Lung (tissue), 12 donors: Measurements from ENCODE around the gene MEIS2. TPM values are rescaled to one million over a fixed set of nuclear protein-coding genes. Genes with fewer than 3 reads are reported as not detected.

ENCODE experiments used
- ATAC-seq: fragments of 200-7000 bp; cut with Tn5 transposase; one replicate; pipeline ENCODE4 v1.9.1; 2020; ENCODE audit warnings: moderate number of reproducible peaks; ENCODE audit not compliant: insufficient read depth, low FRiP score
- DNase-seq, 3 donors: peaks; one replicate each; pipeline ENCODE4 v3.0.0-alpha.2; 2013 to 2017
- H3K27ac ChIP-seq, 2 donors: one replicate each; pipeline ENCODE4 v1.5.1; 2013; ENCODE audit warnings: mild to moderate bottlenecking in 2 of 2, moderate library complexity in 2 of 2, control low read depth in 1 of 2, inconsistent platforms in 1 of 2, low read depth in 1 of 2, low read length in 1 of 2
- H3K27me3 ChIP-seq, 3 donors: one replicate each; pipeline ENCODE4 v1.5.1; 2013; ENCODE audit warnings: low read length in 2 of 3; ENCODE audit not compliant: control insufficient read depth in 3 of 3, insufficient read depth in 3 of 3
- H3K36me3 ChIP-seq, 4 donors: one replicate each; pipeline ENCODE4 v1.5.1; 2013; ENCODE audit warnings: low read length in 4 of 4, mild to moderate bottlenecking in 1 of 4, moderate library complexity in 1 of 4; ENCODE audit not compliant: control insufficient read depth in 4 of 4, insufficient read depth in 4 of 4
- H3K4me1 ChIP-seq, 5 donors: one replicate each; pipeline ENCODE4 v1.5.1; 2013; ENCODE audit warnings: low read length in 5 of 5, mild to moderate bottlenecking in 2 of 5, moderate library complexity in 1 of 5; ENCODE audit not compliant: control insufficient read depth in 5 of 5, insufficient read depth in 5 of 5
- H3K4me3 ChIP-seq: one replicate; pipeline ENCODE4 v1.5.1; 2013; ENCODE audit warnings: mild to moderate bottlenecking, control low read depth, moderate library complexity
- H3K9ac ChIP-seq, 2 donors: one replicate each; pipeline ENCODE4 v1.5.1; 2013; ENCODE audit warnings: low read length in 2 of 2, control low read depth in 1 of 2; ENCODE audit not compliant: insufficient read depth in 1 of 2
- H3K9me3 ChIP-seq, 4 donors: one replicate each; pipeline ENCODE4 v1.5.1; 2013; ENCODE audit warnings: low read length in 3 of 4, mild to moderate bottlenecking in 1 of 4, moderate library complexity in 1 of 4; ENCODE audit not compliant: control insufficient read depth in 4 of 4, insufficient read depth in 3 of 4
- CTCF ChIP-seq: IDR thresholded peaks from 2 replicates; pipeline ENCODE4 v1.5.1; 2012; ENCODE audit warnings: mild to moderate bottlenecking; ENCODE audit errors: control extremely low read depth, extremely low read depth
- WGBS, 2 donors: extraction: QIAGEN DNeasy Blood & Tissue Kit; methylation state at CpG; one replicate each; pipeline ENCODE4 v1.1.7; 2013; 5-methylcytosine and 5-hydroxymethylcytosine counted together
- polyA plus RNA-seq, 2 donors: library from polyadenylated mRNA; stranded (reverse); fragments of 200-250 nt; gene quantifications; one replicate each; pipeline ENCODE4 v1.2.1, GENCODE V29; 2013
- total RNA-seq, 2 donors: library from RNA; depleted of rRNA in 1 of 2; stranded (reverse); fragments of >200 nt in 1 of 2; gene quantifications; one replicate each; pipeline ENCODE4 v1.2.1, GENCODE V29; 2014 to 2021
- donor health status: control.
- donor health status: control.
- donor health status: Bipolar disorder and iron deficiency.
- donor health status: healthy.
- donor health status: DM: yes; HTN: yes; CAD: no.

The MEIS2 gene
- total and polyA plus RNA-seq, 4 donors, result 5.6 to 47.5 (median 13.7) TPM

- no peak for TF ChIP-seq CTCF
- no peak overlapping the region for H3K27ac ChIP-seq
- H3K9me3 ChIP-seq, result no peaks in the 10 kb centered on the region
- no peak for DNase-seq
- ATAC-seq, result no peak
- H3K9ac ChIP-seq, result no peak overlapping the region
- peaks cover 0 to 35% (median 8%) of the 10 kb centered on the region in 5 donors for H3K4me1 ChIP-seq
- H3K36me3 ChIP-seq, result peaks cover 0 to 6% (median 0%) of the 10 kb centered on the region in 4 donors
- no peaks in the 10 kb centered on the region for H3K27me3 ChIP-seq
- 64 to 78% methylated on average over 3 of the region's 3 CpGs for WGBS, 2 donors
- no peak overlapping the region for H3K4me3 ChIP-seq
Observed at GRCh38 chr15:36953346-36953745, 147.0 kb downstream of the MEIS2 start.

- H3K4me1 ChIP-seq, result peaks cover 0 to 50% (median 19%) of the 10 kb centered on the region in 5 donors
- no peak for ATAC-seq
- H3K27ac ChIP-seq, result peak overlapping the region in 1 of 2 donors; percentile 50
Observed at GRCh38 chr15:36951731-36952247, 148.6 kb downstream of the MEIS2 start.

GRCh38 chr15:36950371-36950770 is 150.0 kb downstream of the MEIS2 start:
- H3K4me3 ChIP-seq, result no peak overlapping the region
- 91% methylated on average over 4 of the region's 4 CpGs for WGBS, 2 donors

More at GRCh38 chr15:36951731-36952247, 148.6 kb downstream of the MEIS2 start:
- Histone ChIP-seq H3K36me3 (peaks cover 0 to 10% (median 0%) of the 10 kb centered on the region in 4 donors), H3K4me3 (no peak overlapping the region), H3K9ac (no peak overlapping the region), H3K9me3 (no peaks in the 10 kb centered on the region), H3K27me3 (no peaks in the 10 kb centered on the region)
- DNase-seq, result peak; percentile 46 to 90 (median 81)
- WGBS, 2 donors, result 44 to 54% methylated on average over 6 of the region's 6 CpGs
- no peak for TF ChIP-seq CTCF

More at GRCh38 chr15:36950371-36950770, 150.0 kb downstream of the MEIS2 start:
- Histone ChIP-seq H3K27ac (peak overlapping the region in 1 of 2 donors; percentile 9), H3K9me3 (no peaks in the 10 kb centered on the region), H3K4me1 (peaks cover 0 to 53% (median 19%) of the 10 kb centered on the region in 5 donors), H3K27me3 (no peaks in the 10 kb centered on the region), H3K36me3 (peaks cover 0 to 10% (median 0%) of the 10 kb centered on the region in 4 donors), H3K9ac (no peak overlapping the region)
- no peak for ATAC-seq
- DNase-seq, result no peak
- TF ChIP-seq CTCF, result no peak
